SK-N-SH (cell line): ENCODE results near the gene PREB.

Experiments used
- GABPA ChIP-seq: IDR thresholded peaks from 2 replicates; pipeline ENCODE4 v1.4.0; 2012; ENCODE audit warnings: low read depth, mild to moderate bottlenecking
- MEF2A ChIP-seq: IDR thresholded peaks from 2 replicates; pipeline ENCODE4 v1.4.0; 2012; ENCODE audit warnings: low read depth, borderline replicate concordance
- MXI1 ChIP-seq: IDR thresholded peaks from 2 replicates; pipeline ENCODE4 v1.6.1; 2012; ENCODE audit warnings: mild to moderate bottlenecking, low read depth, low read length, improper control_type of control experiment
- POLR2AphosphoS5 ChIP-seq: IDR thresholded peaks from 2 replicates; pipeline ENCODE4 v1.6.1; 2012; ENCODE audit warnings: low read depth, low read length
- RAD21 ChIP-seq: IDR thresholded peaks from 2 replicates; pipeline ENCODE4 v1.6.1; 2012; ENCODE audit warnings: mild to moderate bottlenecking, low read length
- RFX5 ChIP-seq: IDR thresholded peaks from 2 replicates; pipeline ENCODE4 v1.6.1; 2012; ENCODE audit warnings: mild to moderate bottlenecking, improper control_type of control experiment, low read length
- SMC3 ChIP-seq: IDR thresholded peaks from 2 replicates; pipeline ENCODE4 v1.6.1; 2012; ENCODE audit warnings: low read depth, low read length, improper control_type of control experiment
- TAF1 ChIP-seq: IDR thresholded peaks from 2 replicates; pipeline ENCODE4 v1.6.1; 2012; ENCODE audit warnings: low read depth, mild to moderate bottlenecking, low read length, moderate library complexity, borderline replicate concordance
- TF ChIP-seq, protein P1 (sequence below): IDR thresholded peaks from 2 replicates; pipeline ENCODE4 v1.4.0; 2012; ENCODE audit warnings: low read depth, borderline replicate concordance
- TF ChIP-seq, protein P2 (sequence below): fragments of 200-600 bp; sonication (generic); IDR thresholded peaks from 2 replicates; pipeline ENCODE4 v1.6.1; 2017; ENCODE audit warnings: antibody characterized with exemption, mild to moderate bottlenecking, moderate library complexity
- TF ChIP-seq, protein P3 (sequence below): IDR thresholded peaks from 2 replicates; pipeline ENCODE4 v1.4.0; 2012; ENCODE audit warnings: low read depth
- TF ChIP-seq, protein P4 (sequence below): fragments of 150-350 bp; IDR thresholded peaks from 2 replicates; pipeline ENCODE4 v1.6.1; 2017; ENCODE audit warnings: antibody characterized with exemption, low read length, low read depth, borderline replicate concordance
- TF ChIP-seq, protein P5 (sequence below): IDR thresholded peaks from 2 replicates; pipeline ENCODE4 v1.4.0; 2012; ENCODE audit warnings: low read depth, borderline replicate concordance

DNA sequence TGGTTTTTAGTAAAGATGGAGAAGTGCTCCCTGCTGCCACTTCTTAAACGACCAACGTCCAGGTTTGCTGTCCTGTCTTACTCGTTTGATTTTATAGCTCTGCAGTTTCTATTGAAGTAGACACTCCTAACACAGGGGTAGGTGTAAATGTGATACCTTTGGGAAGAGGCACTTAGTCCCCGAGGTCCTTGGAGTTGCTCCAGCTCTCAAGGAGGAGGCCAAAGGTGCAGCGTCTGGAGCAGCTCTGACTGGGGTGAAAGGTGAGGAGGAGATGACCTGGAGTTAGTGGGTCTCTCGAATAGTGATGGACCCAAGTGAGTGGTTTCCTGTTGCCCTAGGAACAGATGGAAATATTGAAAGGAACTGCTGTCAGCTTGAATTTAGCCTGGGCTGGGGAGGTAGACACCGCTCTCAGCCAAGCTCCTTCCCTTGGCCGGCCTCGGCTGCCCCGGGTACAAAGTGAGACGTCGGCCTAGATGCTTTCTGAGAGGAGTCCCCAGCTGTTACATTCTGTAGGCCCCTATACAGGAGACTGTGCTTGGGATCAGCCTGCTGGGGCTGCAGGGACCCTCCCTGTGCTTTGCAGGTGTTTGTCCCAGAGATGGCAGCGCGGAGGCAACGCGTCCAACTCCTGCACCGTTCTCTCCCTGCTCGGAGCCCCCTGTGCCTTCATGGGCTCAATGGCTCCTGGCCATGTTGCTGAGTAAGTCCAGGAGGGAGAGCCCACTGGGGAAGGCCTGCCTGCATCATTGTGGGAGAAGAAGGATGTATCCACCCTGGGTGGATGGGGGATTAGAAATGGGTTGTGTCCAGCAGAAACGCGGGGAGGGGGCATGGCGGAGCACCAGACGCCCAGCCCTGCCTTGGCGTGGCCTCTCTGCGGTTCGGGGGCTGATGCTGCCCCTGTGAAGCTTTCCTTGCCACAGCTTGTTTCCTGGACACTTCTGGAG is 42.4 kb downstream of the PREB start:
- TF ChIP-seq, protein P1, sequence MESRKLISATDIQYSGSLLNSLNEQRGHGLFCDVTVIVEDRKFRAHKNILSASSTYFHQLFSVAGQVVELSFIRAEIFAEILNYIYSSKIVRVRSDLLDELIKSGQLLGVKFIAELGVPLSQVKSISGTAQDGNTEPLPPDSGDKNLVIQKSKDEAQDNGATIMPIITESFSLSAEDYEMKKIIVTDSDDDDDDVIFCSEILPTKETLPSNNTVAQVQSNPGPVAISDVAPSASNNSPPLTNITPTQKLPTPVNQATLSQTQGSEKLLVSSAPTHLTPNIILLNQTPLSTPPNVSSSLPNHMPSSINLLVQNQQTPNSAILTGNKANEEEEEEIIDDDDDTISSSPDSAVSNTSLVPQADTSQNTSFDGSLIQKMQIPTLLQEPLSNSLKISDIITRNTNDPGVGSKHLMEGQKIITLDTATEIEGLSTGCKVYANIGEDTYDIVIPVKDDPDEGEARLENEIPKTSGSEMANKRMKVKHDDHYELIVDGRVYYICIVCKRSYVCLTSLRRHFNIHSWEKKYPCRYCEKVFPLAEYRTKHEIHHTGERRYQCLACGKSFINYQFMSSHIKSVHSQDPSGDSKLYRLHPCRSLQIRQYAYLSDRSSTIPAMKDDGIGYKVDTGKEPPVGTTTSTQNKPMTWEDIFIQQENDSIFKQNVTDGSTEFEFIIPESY, result no peak
- TF ChIP-seq, protein P2, sequence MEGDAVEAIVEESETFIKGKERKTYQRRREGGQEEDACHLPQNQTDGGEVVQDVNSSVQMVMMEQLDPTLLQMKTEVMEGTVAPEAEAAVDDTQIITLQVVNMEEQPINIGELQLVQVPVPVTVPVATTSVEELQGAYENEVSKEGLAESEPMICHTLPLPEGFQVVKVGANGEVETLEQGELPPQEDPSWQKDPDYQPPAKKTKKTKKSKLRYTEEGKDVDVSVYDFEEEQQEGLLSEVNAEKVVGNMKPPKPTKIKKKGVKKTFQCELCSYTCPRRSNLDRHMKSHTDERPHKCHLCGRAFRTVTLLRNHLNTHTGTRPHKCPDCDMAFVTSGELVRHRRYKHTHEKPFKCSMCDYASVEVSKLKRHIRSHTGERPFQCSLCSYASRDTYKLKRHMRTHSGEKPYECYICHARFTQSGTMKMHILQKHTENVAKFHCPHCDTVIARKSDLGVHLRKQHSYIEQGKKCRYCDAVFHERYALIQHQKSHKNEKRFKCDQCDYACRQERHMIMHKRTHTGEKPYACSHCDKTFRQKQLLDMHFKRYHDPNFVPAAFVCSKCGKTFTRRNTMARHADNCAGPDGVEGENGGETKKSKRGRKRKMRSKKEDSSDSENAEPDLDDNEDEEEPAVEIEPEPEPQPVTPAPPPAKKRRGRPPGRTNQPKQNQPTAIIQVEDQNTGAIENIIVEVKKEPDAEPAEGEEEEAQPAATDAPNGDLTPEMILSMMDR, result no peak
- TF ChIP-seq SMC3 (no peak), POLR2AphosphoS5 (no peak), GABPA (no peak), MXI1 (no peak), TAF1 (no peak), MEF2A (no peak), RFX5 (no peak), RAD21 (no peak)
- TF ChIP-seq, protein P3, sequence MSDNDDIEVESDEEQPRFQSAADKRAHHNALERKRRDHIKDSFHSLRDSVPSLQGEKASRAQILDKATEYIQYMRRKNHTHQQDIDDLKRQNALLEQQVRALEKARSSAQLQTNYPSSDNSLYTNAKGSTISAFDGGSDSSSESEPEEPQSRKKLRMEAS, result no peak
- TF ChIP-seq, protein P4, sequence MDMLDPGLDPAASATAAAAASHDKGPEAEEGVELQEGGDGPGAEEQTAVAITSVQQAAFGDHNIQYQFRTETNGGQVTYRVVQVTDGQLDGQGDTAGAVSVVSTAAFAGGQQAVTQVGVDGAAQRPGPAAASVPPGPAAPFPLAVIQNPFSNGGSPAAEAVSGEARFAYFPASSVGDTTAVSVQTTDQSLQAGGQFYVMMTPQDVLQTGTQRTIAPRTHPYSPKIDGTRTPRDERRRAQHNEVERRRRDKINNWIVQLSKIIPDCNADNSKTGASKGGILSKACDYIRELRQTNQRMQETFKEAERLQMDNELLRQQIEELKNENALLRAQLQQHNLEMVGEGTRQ, result no peak
- TF ChIP-seq, protein P5, sequence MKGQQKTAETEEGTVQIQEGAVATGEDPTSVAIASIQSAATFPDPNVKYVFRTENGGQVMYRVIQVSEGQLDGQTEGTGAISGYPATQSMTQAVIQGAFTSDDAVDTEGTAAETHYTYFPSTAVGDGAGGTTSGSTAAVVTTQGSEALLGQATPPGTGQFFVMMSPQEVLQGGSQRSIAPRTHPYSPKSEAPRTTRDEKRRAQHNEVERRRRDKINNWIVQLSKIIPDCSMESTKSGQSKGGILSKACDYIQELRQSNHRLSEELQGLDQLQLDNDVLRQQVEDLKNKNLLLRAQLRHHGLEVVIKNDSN, result no peak
